GM18507 (cell line): ENCODE data around the gene WWOX.

ENCODE experiments used
- DNase-seq: peaks from one replicate; pipeline ENCODE4 v3.0.0; 2011; ENCODE audit warnings: low read depth; ENCODE audit not compliant: insufficient read length; ENCODE audit errors: extremely low spot score
- FAIRE-seq: peaks from 2 replicates; lab custom pipeline; 2011; peaks lifted over from hg19 to GRCh38; lab: Jason Lieb, UNC

WWOX gene

DNA sequence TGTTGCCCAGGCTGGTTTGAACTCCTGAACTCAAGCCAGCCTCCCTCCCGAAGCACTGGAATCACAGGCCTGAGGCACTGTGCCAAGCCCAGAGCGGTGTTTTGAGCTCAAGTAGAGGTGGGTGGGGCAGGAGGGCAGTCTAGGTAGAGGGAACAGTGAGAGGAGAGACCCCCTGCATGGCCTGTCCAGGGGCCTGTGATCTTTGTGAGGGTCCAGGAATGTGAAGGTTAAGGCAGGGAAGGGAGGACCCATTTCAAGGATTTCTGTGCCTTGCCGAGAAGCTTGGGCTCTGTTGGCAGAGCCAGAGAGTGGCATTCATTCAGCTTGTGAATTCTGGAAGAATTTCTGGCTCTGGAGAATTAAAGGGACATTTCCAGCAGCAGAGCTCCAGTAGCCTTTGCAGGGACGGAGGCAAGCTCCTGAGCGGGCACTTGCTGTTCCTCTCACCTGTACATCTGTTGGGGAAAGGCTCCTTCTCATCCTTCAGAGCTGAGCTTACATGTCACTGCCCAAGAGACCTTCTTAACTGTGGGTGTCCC, 2.7 kb downstream of the WWOX start:
- no peak for FAIRE-seq
- no peak for DNase-seq

DNA sequence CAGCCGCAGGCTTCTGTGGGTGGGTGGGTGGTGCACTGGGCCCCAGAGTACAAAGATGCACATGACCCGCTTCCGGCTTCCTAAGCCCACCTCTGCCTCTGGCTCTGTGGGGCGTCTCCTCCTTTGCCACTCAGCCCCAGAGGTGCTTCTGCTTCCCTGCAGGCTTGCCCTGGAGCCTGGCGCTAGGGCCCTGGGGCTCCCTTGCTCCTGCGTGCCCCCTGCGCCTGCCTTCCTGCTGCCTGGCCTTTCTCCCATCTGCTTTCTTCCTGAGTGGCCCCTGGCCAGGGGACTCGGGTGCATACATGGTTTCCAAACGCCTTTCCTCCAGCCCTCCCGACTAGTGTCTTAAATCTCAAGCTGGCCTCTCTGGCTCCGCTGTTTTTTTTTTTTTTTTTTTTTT, 3.4 kb downstream of the WWOX start:
- FAIRE-seq (no peak), DNase-seq (no peak)

DNA sequence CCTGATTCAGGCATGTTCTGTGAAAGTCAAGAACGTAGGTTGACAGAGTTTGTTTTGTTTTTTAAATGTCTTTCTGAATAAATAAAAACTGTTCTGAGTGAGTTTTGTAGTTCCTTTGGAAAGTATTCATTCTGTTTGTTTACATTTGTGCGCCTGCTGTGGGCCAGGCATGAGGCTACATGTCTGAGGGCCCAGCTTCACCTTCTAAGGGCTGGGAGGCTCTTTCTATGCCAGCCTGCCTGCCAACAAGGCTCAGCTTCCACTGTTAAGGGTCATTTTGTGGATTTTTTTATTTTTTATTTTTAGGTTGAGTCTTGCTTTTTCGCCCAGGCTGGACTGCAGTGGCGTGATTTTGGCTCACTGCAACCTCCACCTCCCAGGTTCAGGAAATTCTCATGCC, 6.1 kb downstream of the WWOX start:
- FAIRE-seq: no peak
- DNase-seq: no peak

DNA sequence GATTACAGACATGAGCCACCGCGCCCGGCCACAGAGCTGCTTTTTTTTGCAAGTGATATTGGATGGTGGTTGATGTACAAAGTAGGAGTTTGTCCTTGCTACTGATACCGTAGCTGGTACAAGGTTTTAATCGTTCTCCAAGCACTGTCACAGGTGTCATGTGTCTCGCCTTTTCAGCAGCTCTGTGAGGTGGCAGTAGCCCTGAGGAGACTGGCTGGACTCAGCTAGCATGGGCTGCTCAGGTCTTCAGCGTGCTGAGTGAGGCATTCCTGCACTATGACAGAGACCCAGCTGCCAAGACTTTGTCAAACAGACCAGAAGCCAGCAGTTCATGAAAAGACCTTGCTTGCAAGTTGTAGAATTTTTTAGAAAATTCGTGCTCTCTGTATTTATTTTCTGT, 7.2 kb downstream of the WWOX start:
- FAIRE-seq (no peak), DNase-seq (no peak)

DNA sequence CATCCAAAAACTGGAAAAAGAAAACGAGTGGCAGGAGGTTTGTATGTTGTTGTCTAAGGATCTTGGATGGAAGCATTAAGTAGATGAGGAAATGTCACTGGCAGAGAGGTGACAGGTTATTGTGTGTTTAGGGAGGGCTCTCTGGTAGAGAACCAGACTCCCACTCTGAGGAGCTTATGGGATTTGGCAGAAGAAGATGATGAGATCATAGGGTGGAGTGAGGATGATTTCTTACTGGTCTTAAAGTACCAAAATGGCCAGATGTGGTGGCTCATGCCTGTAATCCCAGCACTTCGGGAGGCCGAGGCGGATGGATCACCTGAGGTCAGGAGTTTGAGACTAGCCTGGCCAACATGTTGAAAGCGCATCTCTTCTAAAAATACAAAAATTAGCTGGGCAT, 9.0 kb downstream of the WWOX start:
- no peak for DNase-seq
- no peak for FAIRE-seq

DNA sequence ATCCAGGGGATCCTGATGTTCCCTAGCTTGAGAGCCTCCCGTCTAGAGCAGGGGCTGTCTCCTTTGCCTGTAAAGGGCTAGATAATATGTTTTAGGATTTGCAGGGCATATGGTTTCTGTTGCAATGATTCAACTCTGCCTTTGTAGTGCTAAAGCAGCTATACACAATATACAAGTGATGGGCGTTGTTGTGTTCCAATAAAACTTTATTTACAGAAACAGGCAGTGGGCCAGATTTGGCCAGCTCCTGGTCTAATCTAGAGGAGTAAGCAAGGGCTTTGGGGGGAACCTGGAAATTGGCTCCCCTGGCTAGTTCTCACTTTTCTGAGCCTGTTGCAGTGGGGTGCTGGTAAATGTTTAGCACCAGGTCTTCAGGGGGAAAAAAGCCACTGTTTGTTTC, 13.8 kb downstream of the WWOX start:
- FAIRE-seq: no peak
- DNase-seq: no peak

DNA sequence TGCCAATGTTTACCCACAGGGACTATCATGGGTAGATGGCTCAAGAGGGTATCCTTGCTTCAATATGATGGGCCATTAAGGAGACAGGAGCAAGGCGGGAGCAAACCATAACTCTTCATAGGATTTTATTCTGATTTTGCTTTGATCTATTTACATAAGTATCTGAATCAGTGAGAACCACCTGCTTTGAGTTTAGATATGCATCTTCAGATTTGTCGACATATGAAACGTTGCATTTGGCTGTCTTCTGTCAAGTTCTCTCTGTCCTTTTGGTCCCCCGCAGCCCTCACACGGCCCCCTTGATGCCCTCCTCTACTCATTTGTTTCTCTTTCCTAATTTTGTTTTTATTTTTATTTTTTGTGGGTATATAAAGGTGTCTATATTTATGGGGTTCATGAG, 16.2 kb downstream of the WWOX start:
- DNase-seq (no peak), FAIRE-seq (no peak)

DNA sequence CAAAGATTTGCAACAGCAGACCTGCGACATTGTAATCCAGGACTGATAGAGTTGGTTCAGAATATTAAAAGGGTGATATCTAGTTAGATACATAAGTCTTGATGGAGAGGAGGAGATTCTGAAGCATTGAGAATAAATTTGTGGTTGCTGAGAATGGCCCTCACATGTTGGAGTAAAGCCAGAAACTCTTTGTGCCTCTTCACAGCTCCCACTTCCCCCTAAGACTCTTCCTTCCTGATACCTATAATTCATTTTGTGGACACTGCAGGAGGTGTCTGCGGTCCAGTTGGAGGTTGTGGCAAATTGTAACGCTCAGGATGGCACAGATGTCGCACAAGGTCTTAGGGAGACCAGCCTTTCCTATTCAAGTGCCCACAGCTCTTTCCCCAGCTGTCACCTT, 17.5 kb downstream of the WWOX start:
- DNase-seq (no peak), FAIRE-seq (no peak)

DNA sequence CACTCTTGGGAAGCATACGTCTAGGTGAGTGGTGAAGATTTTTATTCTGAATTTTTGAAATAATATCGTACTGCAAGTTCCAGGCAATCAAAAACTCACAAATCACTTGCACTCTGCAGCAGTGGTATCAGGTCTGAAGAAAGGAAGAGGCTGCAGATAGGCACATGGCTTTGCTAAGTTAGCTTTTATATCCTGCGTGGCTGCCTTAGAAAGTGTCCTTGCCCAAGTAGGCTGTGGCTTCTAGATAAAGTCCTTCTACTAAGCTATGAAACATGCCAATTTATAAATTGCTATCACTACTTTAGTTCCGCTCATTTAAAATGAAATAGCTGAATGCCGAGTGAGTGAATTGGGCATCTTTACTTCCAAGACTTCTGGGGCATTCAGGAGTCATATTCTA, 17.9 kb downstream of the WWOX start:
- no peak for FAIRE-seq
- DNase-seq: no peak

DNA sequence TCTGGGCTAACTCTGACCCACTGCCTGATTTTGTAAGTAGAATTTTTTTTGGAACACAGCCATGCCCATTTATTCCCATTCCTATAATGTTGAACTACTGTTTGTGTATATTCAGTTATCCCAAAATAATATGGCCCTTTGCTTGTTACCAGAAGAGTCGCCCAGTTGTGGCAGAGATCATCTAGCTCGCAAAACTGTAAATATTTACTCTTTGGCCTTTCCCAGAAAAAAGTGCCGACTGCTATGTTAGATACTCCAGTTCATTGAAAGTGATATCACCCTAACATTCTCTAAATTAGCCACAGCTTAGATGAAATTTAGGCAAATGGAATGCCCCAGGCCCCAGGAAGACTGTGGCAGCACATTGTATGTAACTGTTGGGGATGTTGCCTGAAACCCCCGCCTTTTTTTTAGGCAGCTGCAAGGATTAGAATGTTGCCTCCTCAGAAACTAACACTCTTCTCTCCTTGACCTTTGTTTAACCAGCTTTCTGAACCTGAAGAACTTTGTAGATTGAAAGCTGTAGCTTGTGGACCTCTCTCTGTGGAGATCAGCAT, 19.1 kb downstream of the WWOX start:
- no peak for FAIRE-seq
- DNase-seq: no peak

DNA sequence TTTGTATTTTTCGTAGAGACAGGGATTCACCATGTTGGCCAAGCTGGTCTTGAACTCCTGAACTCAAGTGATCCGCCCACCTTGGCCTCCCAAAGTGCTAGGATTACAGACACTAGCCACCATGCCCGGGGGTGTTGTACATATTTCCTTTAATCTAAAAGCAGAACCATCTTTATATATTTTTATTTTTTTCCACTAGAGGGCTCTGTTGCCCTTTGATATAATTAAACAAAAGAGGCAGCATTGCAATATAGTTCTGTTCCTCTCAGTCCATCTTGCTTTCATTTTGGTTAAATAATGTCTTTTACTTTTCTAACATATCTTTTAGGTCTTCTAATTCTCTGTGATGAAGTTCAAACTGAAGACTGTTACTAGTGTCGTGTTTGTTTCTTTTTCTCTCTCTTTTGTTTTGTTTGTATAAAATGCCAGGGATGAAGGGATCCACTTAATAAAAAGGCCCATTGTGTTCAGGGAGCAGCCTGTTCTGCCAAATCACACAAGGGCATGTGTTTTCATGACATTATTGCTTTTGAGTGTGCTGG, 23.4 kb downstream of the WWOX start:
- DNase-seq (no peak), FAIRE-seq (no peak)

DNA sequence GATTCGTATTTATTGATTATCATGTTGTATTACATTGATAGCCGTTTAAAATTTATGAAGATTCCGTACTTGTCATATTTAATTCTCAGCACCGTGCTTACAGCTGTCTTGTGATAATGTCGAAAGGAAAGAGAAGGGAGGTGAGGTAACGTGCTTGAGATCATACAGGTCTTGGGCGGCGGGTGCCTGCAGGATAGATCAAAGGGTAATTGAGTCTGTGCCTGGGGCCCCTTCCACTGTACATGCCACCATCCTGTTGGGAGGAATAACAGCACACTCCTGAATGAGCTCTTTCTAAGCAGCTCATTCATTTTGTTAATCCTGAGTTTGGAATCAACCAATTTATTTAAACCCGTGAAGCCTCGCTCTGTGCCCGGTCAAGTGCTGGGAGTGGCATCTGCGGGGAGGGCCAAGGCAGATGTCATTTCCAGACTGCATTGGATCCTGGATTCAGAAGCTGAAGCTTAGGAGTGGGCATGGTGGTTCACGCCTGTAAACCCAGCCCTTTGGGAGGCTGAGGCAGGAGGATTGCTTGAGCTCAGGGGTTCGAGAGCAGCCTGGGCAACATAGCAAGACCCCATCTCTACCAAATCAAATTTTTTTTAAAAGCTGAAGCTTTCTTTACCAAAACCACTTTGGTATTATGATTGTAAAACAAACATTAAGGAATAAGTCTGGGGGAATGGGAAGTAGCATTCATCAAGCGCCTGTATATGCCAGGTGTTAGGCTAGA, 25.8 kb downstream of the WWOX start:
- FAIRE-seq (no peak), DNase-seq (no peak)

DNA sequence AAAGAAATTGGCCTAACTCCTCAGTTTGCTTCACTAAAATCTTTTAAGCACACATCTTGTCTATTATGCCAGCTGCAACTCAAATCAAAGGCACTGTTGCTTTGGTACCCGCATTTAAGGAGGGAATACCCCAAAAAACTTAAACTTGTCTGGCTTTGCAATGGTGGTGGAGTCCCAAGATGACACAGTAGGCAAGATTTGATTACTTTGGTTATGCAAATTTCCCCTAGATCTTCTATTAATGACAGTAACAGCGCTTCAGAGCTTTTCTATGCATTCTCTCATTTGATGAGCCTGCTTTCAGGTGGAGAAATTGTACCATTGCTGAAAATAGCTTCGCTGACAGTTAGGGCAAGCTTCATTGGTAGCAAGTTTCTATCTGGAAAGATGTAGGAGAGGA, 27.2 kb downstream of the WWOX start:
- FAIRE-seq (no peak), DNase-seq (no peak)

DNA sequence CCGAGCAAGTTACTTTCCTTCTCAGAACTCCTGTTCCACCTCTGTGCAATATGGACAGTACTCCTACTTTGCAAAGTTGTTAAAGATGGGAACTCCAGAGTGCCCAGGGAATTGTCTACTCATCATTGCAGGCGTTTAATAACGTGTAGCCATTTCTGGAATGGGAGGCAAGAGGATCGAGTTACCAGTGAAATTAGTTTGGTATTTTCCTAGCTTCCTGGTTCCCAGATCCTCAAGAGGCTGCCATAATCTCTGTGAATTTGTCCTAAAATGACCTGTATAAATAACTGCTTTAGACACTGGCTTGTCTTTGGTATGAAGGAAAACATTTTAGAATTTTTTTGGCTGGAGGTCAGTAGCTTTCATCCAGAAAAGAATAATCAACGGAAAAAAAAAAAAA, 27.7 kb downstream of the WWOX start:
- DNase-seq (no peak), FAIRE-seq (no peak)

DNA sequence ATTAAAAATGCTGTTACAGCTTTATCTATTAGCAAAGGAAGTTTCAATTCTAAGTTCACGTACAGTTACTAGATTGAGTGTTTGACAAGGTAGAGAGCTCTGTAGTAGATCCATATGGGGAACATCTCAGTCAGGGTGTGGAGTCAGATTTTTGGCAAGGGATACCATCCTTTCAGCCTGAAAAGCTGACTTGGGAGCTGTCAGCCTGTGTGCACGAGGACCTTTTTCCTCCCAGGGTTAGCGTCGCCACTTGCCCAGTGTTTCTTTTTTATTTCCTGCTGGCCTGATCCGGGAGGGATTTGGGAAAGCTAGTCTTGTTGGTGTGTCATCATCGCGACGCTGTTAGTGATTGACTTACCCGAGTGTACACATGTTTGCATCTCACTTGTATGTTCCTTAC, 29.5 kb downstream of the WWOX start:
- FAIRE-seq (no peak), DNase-seq (no peak)

DNA sequence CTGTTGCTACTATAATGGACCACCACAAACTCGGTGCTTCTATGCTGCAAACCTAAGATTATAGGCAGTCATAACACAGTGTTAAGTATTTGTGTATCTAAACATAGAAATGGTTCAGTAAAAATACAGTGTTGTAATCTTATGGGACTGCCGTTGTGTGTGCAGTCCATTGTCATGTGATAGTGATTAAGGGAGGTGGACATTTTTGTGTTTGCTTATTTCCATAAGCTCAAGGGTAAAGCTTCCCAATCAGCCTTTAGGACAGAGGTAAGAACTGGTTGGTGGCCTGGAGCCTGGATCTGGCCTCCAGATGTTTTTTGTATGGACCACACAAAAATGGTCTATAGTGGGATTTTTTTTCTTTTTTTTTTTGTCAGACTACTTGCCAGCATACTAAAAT, 29.9 kb downstream of the WWOX start:
- DNase-seq (no peak), FAIRE-seq (no peak)

DNA sequence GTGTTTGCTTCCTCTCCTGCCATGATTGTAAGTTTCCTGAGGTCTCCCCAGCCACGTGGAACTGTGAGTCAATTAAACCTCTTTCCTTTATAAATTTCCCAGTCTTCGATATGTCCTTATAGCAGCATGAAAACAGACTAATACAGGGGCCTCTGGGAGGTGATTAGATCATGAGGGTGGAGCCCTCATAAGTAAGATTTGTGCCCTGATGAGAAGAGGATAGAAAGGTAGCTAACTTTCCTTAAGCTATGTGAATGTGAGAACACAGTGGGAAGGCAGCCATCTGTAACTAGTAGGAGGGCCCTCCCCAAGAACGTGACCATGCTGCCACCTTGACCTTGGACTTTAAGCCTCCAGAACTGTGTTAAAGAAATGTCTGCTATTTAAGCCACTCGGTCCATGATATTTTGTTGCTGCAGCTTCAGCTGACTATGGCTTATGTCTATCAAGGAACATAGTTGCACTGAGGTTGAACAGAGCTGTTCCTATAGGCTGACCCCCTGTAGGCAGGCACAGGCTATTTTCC, 30.7 kb downstream of the WWOX start:
- FAIRE-seq (no peak), DNase-seq (no peak)

DNA sequence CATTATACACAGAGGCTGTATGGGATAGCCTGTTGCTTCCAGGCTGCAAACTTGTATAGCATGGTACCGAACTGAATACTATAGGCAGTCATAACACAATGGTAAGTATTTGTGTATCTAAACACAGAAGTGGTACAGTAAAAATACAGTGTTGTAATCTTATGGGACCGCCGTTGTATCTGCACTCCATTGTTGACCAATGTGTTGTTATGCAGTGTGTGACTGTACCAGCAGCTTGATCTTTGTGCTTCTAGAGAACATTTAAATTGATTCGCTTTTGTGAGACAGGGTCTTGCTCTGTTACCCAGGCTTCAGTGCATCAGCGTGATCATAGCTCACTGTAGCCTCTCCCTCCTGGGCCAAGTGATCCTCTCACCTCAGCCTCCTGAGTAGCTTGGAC, 31.5 kb downstream of the WWOX start:
- no peak for FAIRE-seq
- no peak for DNase-seq

DNA sequence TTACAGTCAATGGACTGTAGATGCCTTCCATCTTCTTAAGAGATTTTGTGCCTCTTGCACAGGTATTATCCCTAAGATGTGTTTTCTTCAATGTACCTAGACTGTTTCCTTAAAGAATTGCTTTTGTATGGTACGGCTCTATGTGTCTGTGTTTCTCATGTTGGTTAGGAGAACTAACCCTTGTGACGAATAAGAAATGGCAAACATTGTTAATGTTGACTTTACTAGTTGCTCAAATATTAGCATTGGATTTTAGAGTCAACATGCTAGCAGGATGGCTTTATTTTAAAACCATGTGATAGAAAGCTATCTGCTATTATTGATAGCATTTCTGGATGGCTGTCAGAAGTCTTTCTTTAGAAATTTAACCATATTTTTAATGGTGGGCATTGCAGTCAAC, 34.5 kb downstream of the WWOX start:
- no peak for FAIRE-seq

DNA sequence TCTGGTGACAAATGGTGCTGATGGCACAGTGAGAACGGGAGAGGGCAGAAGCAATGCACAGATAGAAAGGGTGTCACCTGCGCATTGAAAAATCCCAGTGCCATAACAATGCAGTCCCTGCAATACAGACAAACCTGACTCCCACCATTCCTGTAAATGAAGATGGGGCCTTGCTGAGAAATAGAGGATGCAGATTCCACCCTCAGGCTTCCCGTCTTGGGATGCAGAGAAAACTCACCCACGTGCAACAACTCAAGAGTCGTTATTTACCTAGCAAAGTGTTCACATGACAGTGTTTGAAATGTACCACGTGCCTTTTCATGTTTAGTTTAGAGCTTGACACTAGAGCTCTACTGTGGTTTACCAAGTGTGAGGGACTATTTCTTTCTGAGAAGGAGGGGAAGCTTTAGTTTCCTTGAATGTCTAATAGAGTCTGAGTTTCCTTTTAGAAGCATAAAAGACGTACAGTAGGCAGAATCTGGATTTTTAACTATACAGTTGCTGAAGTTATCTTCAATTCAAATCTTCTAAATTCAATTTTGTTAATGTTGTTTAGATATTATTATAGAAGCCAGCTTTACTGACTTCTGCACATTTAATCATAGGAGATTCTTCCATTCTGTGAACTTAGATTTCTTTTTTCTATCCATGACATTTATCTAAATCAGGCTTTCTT, 35.6 kb downstream of the WWOX start:
- FAIRE-seq (no peak), DNase-seq (no peak)

More for the DNA sequence above, 34.5 kb downstream of the WWOX start:
- DNase-seq: no peak
